COLO668 (cell line): ENCODE measurements around the gene SDF2L1.
A peak's percentile ranks its signal among the peaks of the same experiment; 100 is the strongest.

Experiments
- DNase-seq: peaks from one replicate; lab custom pipeline; 2025; ENCODE audit not compliant: unreplicated experiment; lab: John Stamatoyannopoulos, UW

The SDF2L1 gene

DNA sequence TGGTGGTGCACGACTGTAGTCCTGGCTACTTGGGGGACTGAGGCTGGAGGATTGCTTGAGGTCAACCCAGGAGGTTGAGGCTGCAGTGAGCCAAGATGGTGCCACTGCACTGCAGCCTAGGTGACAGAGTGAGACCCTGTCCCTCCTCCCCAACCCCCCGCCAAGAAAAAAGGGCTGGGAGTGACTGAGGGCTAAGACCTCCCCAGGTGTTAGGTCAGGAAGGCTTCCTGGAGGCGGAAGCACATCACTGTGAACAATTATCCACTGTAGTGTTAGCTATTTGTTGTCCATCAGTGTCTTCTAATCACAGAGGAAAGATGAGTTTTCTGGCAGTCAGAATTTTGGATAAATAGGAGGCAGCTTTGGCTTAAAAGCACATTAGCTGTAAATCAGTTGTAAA lies 21.1 kb upstream of the SDF2L1 start:
- no peak for DNase-seq

DNA sequence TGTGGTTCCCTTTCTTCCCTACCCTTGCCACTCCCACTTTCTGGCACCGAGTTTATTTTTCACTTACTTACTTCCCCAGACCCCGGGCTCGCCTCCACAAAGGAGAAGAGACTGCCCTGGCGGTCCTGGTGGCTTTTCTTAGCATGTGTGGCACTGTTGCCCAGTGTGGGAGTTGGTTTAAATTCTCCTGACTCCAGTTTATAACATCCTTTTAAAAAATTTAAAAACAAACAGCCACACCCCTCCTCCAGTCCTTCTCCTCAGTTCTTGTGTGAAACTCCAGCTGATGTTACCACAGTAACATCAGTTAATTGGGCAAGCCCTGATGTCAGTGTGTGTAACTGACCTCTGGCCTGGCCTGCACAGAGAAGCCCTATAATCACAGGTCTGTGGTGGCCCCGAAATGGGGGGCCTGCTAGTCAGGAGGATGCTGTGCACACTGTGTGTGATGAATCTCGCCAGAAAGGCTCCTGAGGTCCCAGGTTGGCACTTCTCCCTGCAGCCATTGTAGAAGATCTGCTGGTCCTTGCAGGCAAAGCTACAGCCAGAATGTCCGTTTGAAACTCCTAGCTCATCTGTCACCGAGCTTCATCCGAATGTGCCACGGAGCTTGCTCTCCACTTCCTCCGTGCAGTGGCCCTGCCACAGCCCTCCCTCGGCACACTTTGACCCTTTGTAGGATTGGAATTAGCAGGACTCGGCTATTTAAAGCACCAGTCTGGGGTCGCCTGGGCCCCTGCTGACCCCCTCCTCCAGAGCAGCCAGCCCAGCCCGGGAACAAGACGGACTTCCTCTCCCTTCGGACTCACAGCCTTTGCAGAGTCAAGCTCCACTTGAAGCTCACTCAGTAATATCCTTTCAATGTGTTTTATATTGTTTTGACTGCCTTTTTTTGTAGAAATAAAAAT lies 19.8 kb upstream of the SDF2L1 start:
- DNase-seq, result no peak

DNA sequence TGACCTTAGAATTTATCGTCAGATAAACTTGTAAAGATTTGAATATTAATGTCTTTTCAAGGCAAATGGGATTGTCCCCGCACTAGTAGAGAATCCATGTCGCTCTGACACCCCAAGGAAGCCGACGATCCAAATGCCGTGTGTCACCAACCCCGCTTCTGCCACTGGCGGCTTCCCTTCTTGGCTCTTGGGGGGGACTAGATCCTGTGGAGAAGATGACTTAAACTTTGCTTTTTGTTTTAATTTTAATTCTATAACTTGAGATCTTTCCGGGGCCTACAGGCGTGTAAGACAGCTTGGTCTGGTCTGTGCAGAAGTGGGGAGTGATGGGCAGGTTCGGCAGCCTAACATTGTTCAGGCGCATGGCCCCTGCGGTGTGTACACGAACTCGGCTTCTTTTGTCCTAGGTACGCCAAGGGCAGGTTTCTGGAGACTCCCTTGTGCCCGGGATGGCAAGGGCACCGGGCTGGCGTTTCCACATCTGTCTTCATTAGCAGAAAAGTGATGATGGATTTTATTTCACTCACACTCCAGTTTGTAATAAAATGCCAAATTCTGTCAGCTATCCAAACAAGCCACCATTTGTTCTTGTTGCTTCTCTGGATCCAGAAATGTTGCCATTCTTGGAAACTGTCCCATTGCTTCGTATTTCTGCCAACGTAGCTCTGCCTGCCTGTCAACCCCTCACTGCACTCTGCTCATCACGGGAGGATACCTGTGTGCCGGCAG lies 19.0 kb upstream of the SDF2L1 start:
- no peak for DNase-seq

DNA sequence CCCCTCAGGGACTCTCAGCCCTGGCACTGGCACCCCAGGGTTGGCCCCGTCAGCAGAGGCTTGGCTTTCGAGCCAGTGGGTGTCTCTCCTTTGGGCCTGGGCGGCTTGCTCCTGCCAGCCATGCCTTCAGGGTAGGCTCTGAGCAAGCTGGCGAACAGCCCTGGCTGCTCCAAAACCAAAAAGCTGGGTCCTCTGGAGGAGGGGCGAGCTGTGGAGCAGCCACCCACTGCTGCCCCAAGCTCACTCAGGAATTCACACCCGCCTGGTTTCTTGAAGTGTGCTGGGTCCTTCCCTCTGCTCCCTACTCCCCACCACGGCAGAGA lies 18.5 kb upstream of the SDF2L1 start:
- DNase-seq, result no peak

DNA sequence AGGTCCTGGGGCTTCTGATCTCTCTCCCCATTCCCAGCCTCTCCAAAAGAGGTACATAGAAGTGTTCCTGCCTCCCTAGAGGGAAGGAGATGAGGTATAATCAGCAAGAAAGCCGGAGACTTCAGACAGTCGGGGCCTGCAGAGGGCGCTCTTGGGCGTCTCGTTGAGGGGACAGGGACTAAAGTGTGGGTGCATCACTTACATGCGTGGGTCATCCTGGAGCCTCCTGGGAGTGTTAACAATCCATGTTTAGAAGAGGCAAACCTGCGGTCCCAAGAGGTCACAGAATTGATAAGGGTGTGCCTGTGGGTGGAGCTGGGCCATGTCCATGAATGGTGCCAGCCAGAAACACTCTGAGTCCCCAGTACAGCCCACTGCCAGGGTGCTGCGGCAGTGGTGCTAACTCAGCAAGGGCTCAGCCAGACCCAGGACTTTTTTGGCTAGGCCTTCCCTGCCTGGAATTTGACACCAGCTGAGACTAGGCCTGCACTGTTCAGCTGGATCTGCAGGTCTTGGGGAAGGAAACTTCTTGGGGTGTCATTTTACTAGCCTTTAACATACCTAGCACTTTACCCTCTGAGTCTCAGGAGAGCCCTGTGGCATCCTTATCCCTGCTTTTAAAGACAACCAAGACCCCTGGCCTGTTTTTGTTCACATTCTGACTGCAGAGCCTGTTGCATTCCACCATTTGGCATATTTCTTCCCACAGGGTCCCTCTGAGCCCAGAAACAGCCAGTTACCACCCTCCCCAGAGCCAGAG lies 17.8 kb upstream of the SDF2L1 start:
- peak; percentile 35 for DNase-seq

DNA sequence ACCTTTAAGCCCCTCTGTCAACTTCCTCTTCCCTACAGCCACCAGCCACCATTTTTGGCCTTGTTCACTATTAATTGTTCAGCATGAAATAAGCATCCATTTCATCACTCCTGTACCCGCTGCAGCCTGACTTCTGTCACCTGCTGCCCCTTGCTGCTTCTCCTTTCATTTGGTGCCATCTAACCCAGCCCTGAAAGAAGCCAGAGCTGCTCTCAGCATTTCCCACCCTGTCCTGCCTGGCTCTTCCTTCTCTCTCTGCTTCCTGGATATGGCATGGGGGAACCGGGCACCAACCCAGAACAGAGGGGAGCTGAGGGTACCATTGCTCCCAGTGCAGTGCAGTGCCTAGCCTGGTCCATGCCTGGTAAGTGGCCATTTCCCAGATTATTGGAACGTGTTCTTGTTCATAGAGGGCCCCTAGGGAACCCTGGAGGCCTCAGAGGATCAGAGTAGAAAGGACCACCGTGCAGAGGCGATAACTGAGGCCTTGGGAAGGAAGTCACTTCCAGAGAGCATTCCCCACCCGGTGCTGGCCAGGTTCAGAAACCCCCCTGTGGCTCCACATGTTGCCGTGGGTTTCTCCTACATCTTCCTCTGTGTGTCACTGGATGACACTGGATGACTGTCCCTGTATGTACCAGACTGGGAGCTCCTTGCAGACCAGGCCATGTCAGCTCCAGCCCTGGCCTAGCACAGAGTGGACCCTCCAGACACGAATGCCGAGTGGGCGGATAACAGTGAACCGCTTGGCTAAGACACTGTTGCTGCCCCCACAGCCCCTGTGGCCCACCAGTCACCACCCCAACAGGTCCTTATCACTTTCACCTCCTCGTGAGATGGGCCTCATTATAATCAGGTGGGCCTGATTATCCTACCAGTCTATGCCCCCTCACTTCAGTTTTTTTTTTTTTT lies 17.0 kb upstream of the SDF2L1 start:
- DNase-seq, result no peak

DNA sequence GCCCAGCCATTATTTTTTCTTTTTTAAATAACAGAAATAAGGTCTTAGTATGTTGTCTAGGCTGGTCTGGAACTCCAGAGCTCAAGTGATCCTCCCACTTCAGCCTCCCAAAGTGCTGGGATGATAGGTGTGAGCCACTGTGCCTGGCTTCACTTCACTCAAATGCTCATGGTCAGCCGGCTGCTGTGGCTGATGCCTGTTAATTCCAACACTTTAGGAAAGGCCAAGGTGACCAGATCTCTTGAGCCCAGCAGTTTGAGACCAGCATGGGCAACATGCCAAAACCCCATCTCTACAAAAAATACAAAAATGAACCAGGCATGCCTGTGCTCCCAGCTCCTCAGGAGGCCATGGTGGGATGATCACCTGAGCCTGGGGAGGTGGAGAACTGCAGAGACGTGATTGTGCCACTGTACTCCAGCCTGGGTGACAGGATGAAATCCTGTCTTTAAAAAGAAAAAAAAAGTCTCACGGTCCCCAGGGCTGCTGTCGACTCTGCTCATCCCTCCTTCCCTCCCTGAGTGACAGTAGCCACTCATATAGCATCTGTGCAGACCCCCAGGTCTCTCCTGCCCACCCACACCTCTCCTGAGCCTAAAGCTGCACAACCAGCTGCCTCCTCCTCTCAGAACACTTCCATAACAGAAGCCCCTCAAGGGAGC lies 15.9 kb upstream of the SDF2L1 start:
- no peak for DNase-seq

DNA sequence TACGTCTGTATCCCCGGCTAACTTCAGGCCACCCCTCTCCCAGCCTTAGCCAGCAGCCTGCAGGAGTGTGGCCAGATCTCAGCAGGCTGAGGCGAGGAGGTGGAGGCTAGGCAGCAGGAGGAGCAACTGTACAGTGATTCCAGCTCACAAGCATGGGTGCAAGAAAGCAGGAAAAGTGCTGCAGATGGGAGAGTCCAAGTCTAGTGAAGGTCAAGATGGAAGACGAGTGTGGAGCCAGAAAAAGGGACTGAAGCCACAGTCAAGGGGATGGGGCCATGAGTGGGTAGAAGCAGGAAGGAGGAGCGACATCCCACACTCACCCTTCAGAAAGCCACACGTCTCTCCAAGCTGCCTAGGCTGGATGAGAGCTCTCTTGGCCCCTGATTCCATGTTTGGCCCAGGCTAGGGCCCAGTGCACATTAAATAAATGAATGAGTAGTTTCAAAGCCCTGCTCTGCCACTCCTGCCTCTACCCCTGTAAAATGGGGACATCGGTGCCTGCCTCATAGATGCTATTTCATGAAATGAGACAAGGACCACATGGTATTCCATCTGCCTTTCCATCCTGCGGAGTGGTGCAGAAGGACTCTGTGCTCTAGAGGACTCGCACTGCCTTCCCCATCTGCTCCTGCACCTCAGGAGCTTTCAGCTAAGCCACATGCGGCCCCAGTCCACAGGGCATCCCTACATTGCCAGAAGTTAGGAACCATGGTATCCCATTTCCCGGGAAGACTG lies 15.2 kb upstream of the SDF2L1 start:
- DNase-seq, result no peak

DNA sequence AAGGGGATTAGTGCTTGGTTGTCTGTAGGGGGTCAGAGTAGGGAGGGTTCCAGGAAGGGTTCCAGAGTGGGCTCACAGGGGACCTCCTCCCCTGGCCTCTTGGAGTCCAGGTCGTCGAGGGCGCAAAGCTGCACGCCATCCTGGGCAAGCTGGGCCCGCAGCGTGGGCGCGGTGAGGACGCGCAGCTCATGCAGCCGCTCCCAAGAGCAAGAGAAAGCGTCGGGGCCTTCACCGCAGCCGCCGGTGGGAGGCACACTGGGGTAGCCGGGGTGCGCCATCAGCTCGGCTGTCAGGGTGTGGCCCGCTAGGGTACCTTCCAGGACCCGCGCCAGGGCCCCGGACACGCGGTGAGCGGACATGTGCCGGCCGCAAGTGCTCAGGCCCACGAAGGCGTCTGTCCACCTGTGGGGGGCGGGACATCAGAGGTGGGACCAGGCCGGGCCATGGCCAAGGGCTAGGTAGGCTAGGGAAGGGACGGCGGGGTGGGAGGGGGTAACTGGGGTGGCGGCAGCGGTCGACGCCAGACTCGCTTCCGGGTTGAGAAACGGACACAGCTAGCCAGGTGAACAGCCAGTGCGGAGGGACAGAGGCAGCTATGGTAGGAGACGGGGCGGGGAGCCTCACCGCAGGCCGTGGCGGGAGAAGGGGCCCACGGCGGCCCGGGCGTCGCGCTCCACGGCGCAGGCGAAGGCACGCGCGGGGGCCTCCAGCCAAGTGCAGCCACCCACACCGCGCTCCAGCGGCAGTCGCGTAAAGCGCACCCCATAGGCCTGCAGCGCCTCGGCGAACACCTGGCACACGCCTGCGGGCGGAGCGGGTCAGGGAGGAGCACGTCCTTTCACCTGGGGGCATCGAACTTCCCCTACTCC lies 13.5 kb upstream of the SDF2L1 start:
- no peak for DNase-seq

DNA sequence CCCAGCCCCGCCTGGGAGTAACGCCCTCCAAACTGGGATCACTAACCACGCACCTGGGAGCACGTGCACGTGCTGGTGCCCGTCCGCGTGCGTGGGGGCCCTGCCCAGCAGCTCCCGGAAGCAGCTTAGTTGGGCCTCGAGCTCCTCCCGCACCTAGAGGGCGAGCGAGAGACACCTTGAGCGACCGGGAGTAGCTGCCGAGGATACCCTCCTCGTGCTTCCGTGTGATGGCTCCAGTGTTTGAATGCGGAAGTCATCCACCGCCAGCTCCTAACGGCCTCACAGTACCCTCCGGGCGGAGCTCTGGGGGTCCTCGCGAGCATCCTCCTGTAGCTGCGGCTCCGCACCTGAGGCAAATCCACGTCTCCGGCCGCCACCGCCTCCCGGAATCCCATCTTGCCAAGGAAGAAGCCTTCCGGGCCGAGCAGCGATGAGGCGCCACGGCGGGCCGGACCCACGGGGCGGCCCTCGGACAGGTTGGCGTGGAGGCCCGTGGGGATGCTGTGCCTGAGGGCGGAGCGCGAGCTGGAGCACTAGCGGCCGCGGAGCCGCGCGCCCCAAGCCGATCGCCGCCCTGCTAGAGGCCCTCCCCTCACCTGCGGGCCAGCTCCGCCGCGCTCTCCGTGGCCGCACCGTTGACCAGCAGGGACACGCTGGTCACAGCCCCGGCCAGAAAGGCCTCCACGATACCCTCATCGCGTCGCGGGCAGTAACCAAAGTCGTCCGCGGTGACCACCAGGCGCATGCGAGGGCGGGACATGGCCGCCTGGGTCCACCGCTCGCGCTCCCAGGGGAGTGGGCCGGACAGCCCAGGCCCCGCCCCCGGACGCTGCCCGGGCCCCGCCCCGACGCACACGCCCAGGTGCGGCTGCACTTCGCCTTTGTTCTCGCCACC lies 12.6 kb upstream of the SDF2L1 start, which contains the start of gene YDJC:
TSS of gene YDJC (minus strand) at position 768 of the 895 bp plus-strand sequence. CDS start at position 760, 8 bp downstream.
- DNase-seq, result peak; percentile 97

DNA sequence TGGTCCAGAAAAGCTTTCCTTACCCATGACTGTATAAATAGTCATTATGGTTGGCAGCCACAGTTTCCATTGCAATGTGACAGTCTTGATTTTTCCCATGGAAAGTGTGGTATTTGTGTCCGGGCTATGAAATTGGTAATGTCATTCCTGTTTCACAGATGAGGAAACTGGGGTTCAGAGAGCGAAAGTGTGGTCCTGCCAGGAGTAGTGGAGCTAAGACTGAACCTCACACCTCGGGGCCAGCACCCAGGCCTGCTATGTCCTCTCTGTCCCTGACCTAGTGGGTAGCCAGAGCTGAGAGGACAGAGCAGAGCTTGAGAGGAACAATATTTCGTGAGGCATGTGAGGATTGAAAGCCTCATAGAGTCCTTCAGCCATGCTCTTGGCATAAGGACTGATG lies 11.1 kb upstream of the SDF2L1 start:
- DNase-seq, result no peak

DNA sequence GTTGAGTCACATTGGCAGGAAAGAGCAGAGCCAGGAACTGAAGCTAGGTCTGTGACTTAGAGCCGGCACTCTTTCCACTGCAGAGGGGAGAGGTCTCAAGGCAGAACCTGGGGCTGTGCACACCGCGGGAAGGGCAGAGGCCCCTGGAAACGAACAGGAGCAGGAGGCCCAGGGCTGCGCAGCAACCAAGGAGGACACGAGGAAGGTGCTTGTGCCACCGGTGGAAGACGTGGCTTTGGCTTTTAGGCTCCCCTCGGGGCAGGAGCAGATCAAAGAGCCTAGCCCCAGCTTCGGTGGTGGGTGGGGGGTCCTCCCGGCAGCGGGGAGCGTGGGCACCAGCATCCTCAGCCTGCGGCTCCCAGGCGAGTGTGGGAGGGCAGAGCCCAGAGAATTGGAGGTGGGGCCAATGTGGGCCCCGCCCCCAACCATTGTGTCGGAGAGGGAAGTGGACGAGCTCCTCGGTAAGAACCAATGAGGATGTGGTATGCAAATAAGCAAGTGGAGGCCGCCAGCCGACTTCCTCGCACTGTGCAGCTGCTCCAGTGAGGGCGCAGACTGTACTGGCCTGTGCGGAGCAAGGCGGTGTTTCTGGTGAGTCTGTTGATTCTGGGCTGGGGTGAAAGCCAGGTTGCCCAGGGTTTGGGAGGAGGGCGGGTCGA lies 9.7 kb upstream of the SDF2L1 start, which contains the start of gene CCDC116:
TSS of gene CCDC116 (plus strand) at position 524 of the 659 bp plus-strand sequence. CDS start 422 bp downstream, outside the sequence.
- DNase-seq, result peak; percentile 24

DNA sequence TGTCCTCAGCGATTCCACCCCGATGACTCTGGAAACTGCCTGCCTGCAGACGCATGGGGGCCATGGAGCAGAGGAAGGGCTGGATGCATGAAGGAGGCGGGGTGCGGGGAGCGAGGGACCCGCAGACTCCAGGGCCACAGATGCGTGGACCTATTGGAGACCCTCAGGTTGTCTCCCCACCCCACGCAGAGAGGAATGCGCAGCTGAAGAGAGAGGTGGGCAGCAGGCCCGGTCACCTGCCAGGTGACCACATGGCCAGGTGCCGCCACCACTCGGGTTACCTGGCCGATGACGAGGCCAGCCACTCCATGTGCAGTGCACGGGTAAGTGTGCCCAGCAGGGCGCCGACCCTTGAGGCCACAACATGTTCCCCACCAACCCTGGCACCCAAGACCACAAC lies 9.2 kb upstream of the SDF2L1 start:
- DNase-seq, result no peak

DNA sequence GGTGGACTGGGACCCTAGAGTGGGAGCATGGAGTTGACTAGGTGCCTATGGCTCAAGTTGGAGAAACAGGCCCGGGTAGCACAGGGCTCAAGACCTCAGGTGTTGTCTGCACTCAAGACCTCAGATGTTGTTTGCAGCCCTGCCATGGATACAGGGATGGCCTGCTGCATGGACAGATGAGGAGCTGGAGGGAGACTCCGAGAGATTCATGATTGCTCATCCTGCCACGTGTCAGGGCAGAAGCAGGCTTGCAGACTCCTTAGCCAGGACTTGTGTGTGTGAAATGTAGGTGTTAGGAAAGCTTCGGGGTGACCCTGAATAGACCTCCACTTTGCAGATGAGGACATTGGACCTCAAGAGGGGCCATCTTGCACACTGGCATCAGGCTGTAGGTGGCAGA lies 8.6 kb upstream of the SDF2L1 start:
- no peak for DNase-seq

DNA sequence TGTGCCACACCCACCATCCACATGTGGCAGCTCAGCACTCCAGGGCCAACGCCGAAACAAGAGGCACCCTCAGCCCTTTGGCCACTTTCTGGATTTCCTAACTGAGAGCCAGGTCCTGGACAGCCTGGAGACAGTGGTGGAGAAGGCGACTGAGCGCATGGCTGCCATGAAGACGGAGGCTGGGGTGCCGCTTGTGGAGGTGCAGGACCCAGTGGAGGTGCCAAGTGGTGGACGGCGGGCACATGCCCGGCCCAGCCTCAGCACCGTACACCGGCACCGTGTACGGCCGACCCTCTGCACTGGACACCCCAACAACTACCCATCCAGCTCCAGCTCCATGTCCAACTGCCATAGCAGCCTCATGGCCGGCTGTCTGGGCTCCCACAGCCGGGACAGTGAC lies 8.0 kb upstream of the SDF2L1 start:
- DNase-seq, result no peak

DNA sequence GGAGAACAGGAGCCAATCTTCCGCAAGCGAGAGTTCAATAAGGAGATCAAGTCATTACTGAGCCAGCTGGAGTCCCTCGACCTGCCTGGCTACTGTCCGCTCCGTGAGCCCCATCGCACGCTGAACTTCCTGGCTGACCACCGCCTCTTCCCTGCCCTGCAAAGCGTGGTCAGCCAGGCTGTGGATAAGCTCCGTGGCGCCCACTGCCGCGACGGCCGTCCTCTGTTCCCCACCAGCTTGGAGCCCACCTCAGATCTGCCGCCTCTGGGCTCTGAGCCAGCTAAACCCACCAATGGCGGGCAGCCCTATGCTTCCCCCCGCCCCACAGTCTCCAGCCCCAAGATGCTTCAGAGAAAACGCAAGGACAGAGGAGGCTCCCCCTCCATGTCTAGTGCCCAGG lies 7.3 kb upstream of the SDF2L1 start:
- DNase-seq, result no peak
